Muscle of leg (tissue), 11 donors: Measurements from ENCODE around the gene PLA2G3. TPM values are rescaled to one million over a fixed set of nuclear protein-coding genes. Genes with fewer than 3 reads are reported as not detected.
"Not testable (repeated sequence)": the region's sequence is repeated elsewhere in the genome, so short reads cannot be mapped to it uniquely, and the experiment has no call there.

Experiments
- DNase-seq: peaks from one replicate; pipeline ENCODE4 v3.0.0; 2013
- H3K27ac ChIP-seq: one replicate; pipeline ENCODE4 v1.5.1; 2013; ENCODE audit warnings: mild to moderate bottlenecking, low read length, control low read depth
- H3K27me3 ChIP-seq: one replicate; pipeline ENCODE4 v1.6.1; 2013; ENCODE audit warnings: low read length; ENCODE audit not compliant: control insufficient read depth, insufficient read depth
- H3K36me3 ChIP-seq: one replicate; pipeline ENCODE4 v1.6.1; 2013; ENCODE audit warnings: low read length; ENCODE audit not compliant: control insufficient read depth, insufficient read depth
- H3K4me1 ChIP-seq: one replicate; pipeline ENCODE4 v1.6.1; 2013; ENCODE audit warnings: low read length; ENCODE audit not compliant: control insufficient read depth, insufficient read depth
- H3K4me3 ChIP-seq: one replicate; pipeline ENCODE4 v1.5.1; 2013; ENCODE audit warnings: low read length, control low read depth
- H3K9me3 ChIP-seq: replicated peaks from 2 replicates; pipeline ENCODE4 v1.6.1; 2013; ENCODE audit warnings: low read depth, low read length; ENCODE audit not compliant: control insufficient read depth
- WGBS: methylation state at CpG from one replicate; pipeline ENCODE4 v1.1.5; 2013; ENCODE audit warnings: missing lambda C conversion rate; ENCODE audit not compliant: insufficient coverage; 5-methylcytosine and 5-hydroxymethylcytosine counted together
- polyA plus RNA-seq, 8 donors: library from polyadenylated mRNA; unstranded; fragments of 120-200 nt; gene quantifications; one replicate each; pipeline versions ENCODE4 v1.2.1 to v1.2.3, GENCODE V29; 2013; ENCODE audit warnings: inconsistent platforms in 1 of 8, low replicate concordance in 1 of 8; ENCODE audit not compliant: insufficient read length in 8 of 8, insufficient read depth in 1 of 8
- total RNA-seq: library from RNA; stranded (reverse); fragments of 120-200 nt; gene quantifications from one replicate; pipeline ENCODE4 v1.2.4, GENCODE V29; 2013

Gene PLA2G3
- total and polyA plus RNA-seq, 9 donors, result 0.04 TPM; not detected in 8

DNA sequence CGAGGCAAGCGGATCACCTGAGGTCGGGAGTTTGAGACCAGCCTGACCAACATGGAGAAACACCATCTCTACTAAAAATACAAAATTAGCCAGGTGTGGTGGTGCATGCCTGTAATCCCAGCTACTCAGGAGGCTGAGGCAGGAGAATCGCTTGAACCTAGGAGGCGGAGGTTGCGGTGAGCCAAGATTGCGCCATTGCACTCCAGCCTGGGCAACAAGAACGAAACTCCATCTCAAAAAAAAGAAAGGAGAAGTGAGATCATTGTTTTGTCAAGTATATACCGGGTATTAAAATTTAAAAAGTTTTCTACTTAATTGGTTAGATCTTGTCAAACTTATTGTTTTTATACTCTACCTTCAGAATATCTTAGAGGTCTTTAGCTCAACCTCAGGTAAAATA is 31.4 kb upstream of the PLA2G3 start:
- H3K36me3 ChIP-seq, H3K27ac ChIP-seq, H3K4me3 ChIP-seq, DNase-seq, H3K4me1 ChIP-seq, H3K9me3 ChIP-seq, H3K27me3 ChIP-seq: not testable (repeated sequence)
- WGBS, result no CpG with 5 or more reads among the region's 9 CpGs

DNA sequence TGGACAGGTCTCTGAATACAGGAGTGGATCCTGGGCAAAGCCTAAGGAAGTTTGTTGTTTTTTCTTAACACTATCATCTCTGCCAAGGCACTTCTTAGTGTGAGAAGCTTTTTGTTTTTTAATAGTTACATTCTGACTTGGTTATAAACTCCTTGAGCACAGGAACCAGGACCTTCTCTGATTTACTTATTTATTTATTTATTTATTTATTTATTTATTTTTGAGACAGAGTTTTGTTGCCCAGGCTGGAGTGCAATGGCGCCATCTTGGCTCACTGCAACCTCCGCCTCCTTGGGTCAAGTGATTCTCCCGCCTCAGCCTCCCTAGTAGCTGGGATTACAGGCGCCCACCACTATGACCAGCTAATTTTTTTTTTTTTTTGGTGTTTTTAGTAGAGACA is 30.7 kb upstream of the PLA2G3 start:
- no peaks in the 10 kb centered on the region for H3K4me1 ChIP-seq
- peaks cover 9% of the 10 kb centered on the region for H3K36me3 ChIP-seq
- no peak overlapping the region for H3K4me3 ChIP-seq
- no peaks in the 10 kb centered on the region for H3K27me3 ChIP-seq
- no peak for DNase-seq
- no CpG with 5 or more reads among the region's 4 CpGs for whole genome bisulfite sequencing
- no peak overlapping the region for H3K27ac ChIP-seq
- no peaks in the 10 kb centered on the region for H3K9me3 ChIP-seq

DNA sequence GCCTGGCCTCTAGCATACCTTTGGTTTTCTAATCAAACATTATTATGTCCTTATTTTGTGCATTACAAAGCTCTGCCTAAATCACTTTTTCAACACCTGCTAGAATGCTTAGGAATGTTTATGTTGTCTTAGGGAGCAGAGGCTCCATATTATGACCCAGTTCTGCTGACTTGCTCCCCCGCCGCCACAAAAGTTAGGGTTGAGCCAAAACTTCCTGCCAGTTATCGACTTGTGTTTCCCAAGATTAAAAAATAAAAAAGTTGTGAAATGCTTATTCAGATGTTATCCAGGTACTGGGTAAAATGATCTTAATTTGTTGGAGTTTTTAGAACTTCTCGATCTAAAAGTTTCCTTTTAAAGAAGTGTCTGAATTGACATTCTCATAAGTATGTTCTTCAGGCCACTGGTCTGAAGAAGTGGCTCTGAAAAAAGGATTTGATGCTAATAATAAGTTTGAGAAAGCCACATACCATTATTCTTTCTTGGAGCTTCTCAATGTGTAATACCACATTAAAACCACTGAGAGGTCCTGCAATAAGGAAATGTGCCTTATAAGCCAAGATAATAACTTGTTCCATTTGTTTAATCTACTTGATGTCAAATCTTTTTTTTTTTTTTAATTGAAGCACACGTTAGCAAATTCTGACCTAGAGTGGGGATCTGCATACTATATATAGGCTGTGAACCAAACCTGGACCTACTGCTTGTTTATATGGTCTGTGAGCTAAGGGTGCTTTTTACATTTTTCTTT is 21.9 kb upstream of the PLA2G3 start:
- 87% methylated on average over 3 of the region's 5 CpGs for WGBS
- no peak for DNase-seq
- H3K27ac ChIP-seq, result no peak overlapping the region
- H3K9me3 ChIP-seq, result no peaks in the 10 kb centered on the region
- H3K27me3 ChIP-seq, result no peaks in the 10 kb centered on the region
- no peak overlapping the region for H3K4me3 ChIP-seq
- peaks cover 20% of the 10 kb centered on the region for H3K36me3 ChIP-seq
- H3K4me1 ChIP-seq, result peaks cover 12% of the 10 kb centered on the region

DNA sequence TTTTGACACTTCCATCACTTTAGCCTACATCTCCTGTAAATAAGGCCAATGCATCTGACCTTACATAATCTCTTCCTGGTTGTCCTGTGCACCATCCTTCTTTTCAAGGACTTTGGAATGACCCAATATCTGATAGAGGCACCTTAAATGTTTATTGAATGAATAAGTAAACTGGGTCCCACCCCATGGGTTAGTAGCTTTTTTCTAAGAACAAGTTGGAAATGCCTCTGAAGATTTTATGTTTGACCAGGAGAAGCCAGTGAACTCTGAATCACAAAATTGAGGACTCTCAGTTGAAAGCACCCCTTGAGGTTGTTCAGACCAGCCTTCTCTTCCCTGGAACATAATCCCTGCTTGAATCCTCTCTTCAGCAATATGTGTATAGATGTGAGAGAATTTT is 21.1 kb upstream of the PLA2G3 start:
- Histone ChIP-seq H3K4me3 (no peak overlapping the region), H3K27ac (no peak overlapping the region)

DNA sequence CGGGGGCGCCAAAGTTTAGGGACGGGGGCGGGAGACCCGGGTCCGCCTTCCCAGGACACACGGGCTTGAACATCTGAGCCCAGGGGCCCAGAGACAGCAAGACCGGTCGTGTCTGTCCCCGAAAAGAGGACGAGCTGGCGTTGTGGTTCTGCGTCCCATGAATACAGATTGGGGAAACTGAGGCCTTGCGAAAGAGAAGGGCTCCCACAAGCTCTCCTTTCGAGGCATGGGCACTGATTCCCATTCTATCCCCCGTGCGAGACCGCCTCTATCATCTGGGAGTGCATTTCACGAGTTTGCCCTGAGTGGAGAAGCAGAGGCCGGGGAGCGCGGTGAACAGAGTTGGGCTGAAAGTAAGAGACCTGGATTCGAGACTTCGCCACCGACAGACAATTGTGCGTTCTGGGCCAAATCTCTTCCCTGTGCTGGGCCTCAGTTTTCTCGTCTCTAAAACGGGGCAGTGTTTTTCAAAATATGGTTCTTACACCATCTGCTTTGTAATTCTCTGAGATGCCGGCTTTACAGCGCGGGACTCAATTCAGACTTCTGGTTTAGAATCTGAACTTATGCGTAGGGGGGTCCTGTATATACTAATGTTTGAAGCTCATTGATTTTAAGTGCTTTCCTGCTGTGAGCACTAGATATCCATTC is 20.1 kb upstream of the PLA2G3 start:
- under 1% methylated on average over 28 of the region's 32 CpGs for WGBS
- no peak for DNase-seq

More for the DNA sequence above, 21.1 kb upstream of the PLA2G3 start:
- no peaks in the 10 kb centered on the region for H3K27me3 ChIP-seq
- H3K9me3 ChIP-seq, result no peaks in the 10 kb centered on the region
- no peak for DNase-seq
- peaks cover 12% of the 10 kb centered on the region for H3K4me1 ChIP-seq
- H3K36me3 ChIP-seq, result peaks cover 20% of the 10 kb centered on the region

DNA sequence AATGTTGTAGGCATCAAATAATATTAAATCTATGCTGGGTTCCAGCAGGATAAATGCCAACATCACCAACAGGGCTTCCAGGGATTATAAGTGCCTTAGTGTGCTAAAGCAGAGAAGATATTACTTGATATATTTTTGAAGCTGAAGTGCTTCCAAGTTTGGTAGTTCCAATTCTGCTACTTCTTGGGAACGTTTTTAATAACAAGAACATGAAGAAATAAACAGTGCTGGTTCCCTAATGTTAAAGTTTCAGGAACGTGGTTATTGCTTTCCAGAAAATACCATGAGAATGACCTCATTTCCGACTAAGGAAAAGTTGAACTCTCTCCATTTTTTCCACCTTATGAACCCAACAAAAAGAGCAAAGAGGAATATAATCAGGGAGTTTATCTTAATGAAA is 15.1 kb upstream of the PLA2G3 start:
- WGBS, result no CpG with 5 or more reads among the region's 3 CpGs
- Histone ChIP-seq H3K4me3 (no peak overlapping the region), H3K9me3 (no peaks in the 10 kb centered on the region), H3K27ac (peak overlapping the region; percentile 6), H3K36me3 (no peaks in the 10 kb centered on the region), H3K27me3 (no peaks in the 10 kb centered on the region), H3K4me1 (peaks cover 2% of the 10 kb centered on the region)
- DNase-seq, result peak; percentile 65

More for the DNA sequence above, 20.1 kb upstream of the PLA2G3 start:
- peak overlapping the region; percentile 74 for H3K4me3 ChIP-seq
- H3K36me3 ChIP-seq, result peaks cover 12% of the 10 kb centered on the region
- no peaks in the 10 kb centered on the region for H3K27me3 ChIP-seq
- H3K4me1 ChIP-seq, result peaks cover 15% of the 10 kb centered on the region
- no peaks in the 10 kb centered on the region for H3K9me3 ChIP-seq
- H3K27ac ChIP-seq, result peak overlapping the region; percentile 67

GRCh38 chr22:31154975-31155374 is 14.7 kb upstream of the PLA2G3 start:
- Histone ChIP-seq H3K4me1 (peaks cover 2% of the 10 kb centered on the region), H3K36me3 (no peaks in the 10 kb centered on the region), H3K9me3 (no peaks in the 10 kb centered on the region), H3K4me3 (no peak overlapping the region), H3K27ac (peak overlapping the region; percentile 6), H3K27me3 (no peaks in the 10 kb centered on the region)
- no CpG with 5 or more reads among the region's 1 CpG for WGBS
- no peak for DNase-seq

DNA sequence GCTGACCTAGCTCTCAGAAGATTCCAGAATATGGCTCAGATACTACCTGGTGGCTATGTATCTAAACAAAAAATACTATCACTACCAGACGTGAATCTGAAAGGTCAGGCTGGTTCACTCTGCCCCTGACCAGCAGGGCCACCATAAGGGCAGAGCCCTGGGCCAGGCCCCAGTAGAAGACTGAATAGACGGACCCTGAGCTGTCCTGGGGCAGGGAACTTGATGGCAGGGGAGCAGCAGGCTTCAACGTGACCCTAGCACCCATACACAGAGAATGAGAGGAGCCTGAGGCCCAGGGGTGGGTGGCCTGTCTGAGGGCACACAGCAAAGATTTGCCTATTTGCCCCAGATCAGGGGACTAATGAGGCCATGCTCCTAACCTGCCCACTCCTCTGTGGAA is 13.0 kb upstream of the PLA2G3 start:
- peaks cover 8% of the 10 kb centered on the region for H3K4me1 ChIP-seq
- no peak overlapping the region for H3K4me3 ChIP-seq
- no peak overlapping the region for H3K27ac ChIP-seq
- 50% methylated on average over 1 of the region's 3 CpGs for WGBS
- no peak for DNase-seq
- no peaks in the 10 kb centered on the region for H3K36me3 ChIP-seq
- H3K27me3 ChIP-seq, result no peaks in the 10 kb centered on the region
- no peaks in the 10 kb centered on the region for H3K9me3 ChIP-seq

GRCh38 chr22:31151872-31152271 is 11.6 kb upstream of the PLA2G3 start:
- H3K27ac ChIP-seq, result no peak overlapping the region
- peaks cover 2% of the 10 kb centered on the region for H3K27me3 ChIP-seq
- peaks cover 7% of the 10 kb centered on the region for H3K9me3 ChIP-seq
- no peaks in the 10 kb centered on the region for H3K36me3 ChIP-seq
- no CpG with 5 or more reads among the region's 2 CpGs for WGBS
- H3K4me3 ChIP-seq, result no peak overlapping the region
- no peak for DNase-seq
- H3K4me1 ChIP-seq, result peaks cover 8% of the 10 kb centered on the region

- no CpG with 5 or more reads among the region's 3 CpGs for WGBS
- Histone ChIP-seq H3K4me3 (no peak overlapping the region), H3K9me3 (peaks cover 7% of the 10 kb centered on the region), H3K36me3 (no peaks in the 10 kb centered on the region), H3K27ac (no peak overlapping the region), H3K27me3 (peaks cover 2% of the 10 kb centered on the region), H3K4me1 (peaks cover 5% of the 10 kb centered on the region)
- no peak for DNase-seq
Measured at GRCh38 chr22:31150615-31151014, 10.3 kb upstream of the PLA2G3 start.
